OCI-LY1 (cell line): ENCODE data around the gene SLC26A11.
"Not testable (repeated sequence)": the region's sequence is repeated elsewhere in the genome, so short reads cannot be mapped to it uniquely, and the experiment has no call there.

Source experiments
- H2AFZ ChIP-seq: fragments of 200-600 bp; sonication (generic), shearing (Covaris generic); 2 replicates; pipeline ENCODE4 v1.6.0; 2014; ENCODE audit warnings: antibody characterized with exemption, mild to moderate bottlenecking, low read length
- H3F3A ChIP-seq: fragments of 200-600 bp; sonication (generic), shearing (Covaris generic); 2 replicates; pipeline ENCODE4 v1.6.0; 2014; ENCODE audit warnings: mild to moderate bottlenecking, antibody characterized with exemption, low read length, moderate library complexity; ENCODE audit not compliant: insufficient read depth
- H3K27ac ChIP-seq: fragments of 200-600 bp; sonication (generic); 2 replicates; pipeline ENCODE4 v1.5.1; 2014; ENCODE audit warnings: low read length, mixed run types, mild to moderate bottlenecking, low read depth; ENCODE audit not compliant: poor library complexity, severe bottlenecking
- H3K27me3 ChIP-seq: fragments of 200-600 bp; sonication (generic); 2 replicates; pipeline ENCODE4 v1.6.0; 2014; ENCODE audit warnings: antibody characterized with exemption, mild to moderate bottlenecking, low read length, moderate library complexity; ENCODE audit not compliant: insufficient read depth
- H3K36me3 ChIP-seq: fragments of 200-600 bp; sonication (generic); 2 replicates; pipeline ENCODE4 v1.6.1; 2014; ENCODE audit warnings: mild to moderate bottlenecking, antibody characterized with exemption, low read length, moderate library complexity, mixed read lengths; ENCODE audit not compliant: insufficient read depth
- H3K4me1 ChIP-seq: fragments of 200-600 bp; sonication (generic); 2 replicates; pipeline ENCODE4 v1.5.1; 2014; ENCODE audit warnings: mild to moderate bottlenecking, low read length, moderate library complexity; ENCODE audit not compliant: insufficient read depth, severe bottlenecking
- H3K4me2 ChIP-seq: fragments of 200-600 bp; sonication (generic), shearing (Covaris generic); 2 replicates; pipeline ENCODE4 v1.6.1; 2014; ENCODE audit warnings: low read length
- H3K4me3 ChIP-seq: fragments of 200-600 bp; sonication (generic); 2 replicates; pipeline ENCODE4 v1.5.1; 2014; ENCODE audit warnings: low read length, low read depth, mild to moderate bottlenecking, mixed read lengths; ENCODE audit not compliant: poor library complexity, severe bottlenecking
- H3K79me2 ChIP-seq: fragments of 200-600 bp; shearing (Covaris generic); 2 replicates; pipeline ENCODE4 v1.6.1; 2016; ENCODE audit warnings: mixed run types, low read length, mixed read lengths; ENCODE audit not compliant: insufficient read depth
- H3K9ac ChIP-seq: fragments of 200-600 bp; sonication (generic), shearing (Covaris generic); 2 replicates; pipeline ENCODE4 v1.6.1; 2014; ENCODE audit warnings: mild to moderate bottlenecking, low read length, mixed read lengths
- H3K9me2 ChIP-seq: fragments of 200-600 bp; sonication (generic), shearing (Covaris generic); 2 replicates; pipeline ENCODE4 v1.6.1; 2014; ENCODE audit warnings: low read depth, mild to moderate bottlenecking, low read length, mixed read lengths
- H3K9me3 ChIP-seq: fragments of 200-600 bp; shearing (Covaris generic); 2 replicates; pipeline ENCODE4 v1.6.1; 2014; ENCODE audit warnings: low read length, mixed read lengths
- H4K20me1 ChIP-seq: fragments of 200-600 bp; sonication (generic), shearing (Covaris generic); 2 replicates; pipeline ENCODE4 v1.6.0; 2016; ENCODE audit warnings: mild to moderate bottlenecking, low read length; ENCODE audit not compliant: insufficient read depth
- EZH2 ChIP-seq: fragments of 200-600 bp; sonication (generic), shearing (Covaris generic); IDR thresholded peaks from 2 replicates; pipeline ENCODE4 v1.8.0; 2017; ENCODE audit warnings: borderline replicate concordance, mixed run types, mild to moderate bottlenecking, antibody characterized with exemption, low read length, moderate library complexity, mixed read lengths
- TF ChIP-seq, protein P1 (sequence below): fragments of 200-600 bp; sonication (generic), shearing (Covaris generic); IDR thresholded peaks from 2 replicates; pipeline ENCODE4 v1.5.1; 2017; ENCODE audit warnings: mild to moderate bottlenecking, antibody characterized with exemption, low read length, moderate library complexity, mixed read lengths

Gene SLC26A11

DNA sequence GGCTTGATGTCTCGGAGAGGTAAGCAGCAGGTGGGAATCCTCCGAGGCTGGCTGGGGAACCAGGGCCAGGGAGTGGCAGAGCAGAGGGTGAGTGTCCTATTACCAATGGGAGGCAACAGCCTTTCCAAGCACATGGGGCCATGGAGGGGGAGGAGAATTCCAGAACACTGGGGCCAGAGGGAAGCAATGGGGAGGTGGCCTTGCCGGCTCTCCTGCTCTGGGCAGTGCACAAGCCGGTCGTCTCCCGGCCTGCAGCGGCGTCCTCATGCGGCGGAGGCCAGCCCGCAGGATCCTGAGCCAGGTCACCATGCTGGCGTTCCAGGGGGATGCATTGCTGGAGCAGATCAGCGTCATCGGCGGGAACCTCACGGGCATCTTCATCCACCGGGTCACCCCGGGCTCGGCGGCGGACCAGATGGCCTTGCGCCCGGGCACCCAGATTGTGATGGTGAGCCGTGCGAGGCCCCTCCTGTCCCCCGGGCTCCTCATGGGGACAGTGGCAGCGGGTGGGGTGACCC is 22.0 kb upstream of the SLC26A11 start:
- Histone ChIP-seq H3K9me2 (no peaks in the 10 kb centered on the region), H3K4me1 (no peaks in the 10 kb centered on the region), H3K9ac (no peak overlapping the region), H3K9me3 (no peaks in the 10 kb centered on the region), H4K20me1 (no peaks in the 10 kb centered on the region), H3K27me3 (peaks cover 24% of the 10 kb centered on the region; the same call in 1 of the 2 replicates), H3K4me3 (no peak overlapping the region), H3F3A (no peaks in the 10 kb centered on the region), H3K79me2 (no peaks in the 10 kb centered on the region), H3K4me2 (no peak overlapping the region), H2AFZ (no peak overlapping the region), H3K36me3 (no peaks in the 10 kb centered on the region), H3K27ac (no peak overlapping the region)
- no peak for TF ChIP-seq EZH2
- TF ChIP-seq, protein P1, sequence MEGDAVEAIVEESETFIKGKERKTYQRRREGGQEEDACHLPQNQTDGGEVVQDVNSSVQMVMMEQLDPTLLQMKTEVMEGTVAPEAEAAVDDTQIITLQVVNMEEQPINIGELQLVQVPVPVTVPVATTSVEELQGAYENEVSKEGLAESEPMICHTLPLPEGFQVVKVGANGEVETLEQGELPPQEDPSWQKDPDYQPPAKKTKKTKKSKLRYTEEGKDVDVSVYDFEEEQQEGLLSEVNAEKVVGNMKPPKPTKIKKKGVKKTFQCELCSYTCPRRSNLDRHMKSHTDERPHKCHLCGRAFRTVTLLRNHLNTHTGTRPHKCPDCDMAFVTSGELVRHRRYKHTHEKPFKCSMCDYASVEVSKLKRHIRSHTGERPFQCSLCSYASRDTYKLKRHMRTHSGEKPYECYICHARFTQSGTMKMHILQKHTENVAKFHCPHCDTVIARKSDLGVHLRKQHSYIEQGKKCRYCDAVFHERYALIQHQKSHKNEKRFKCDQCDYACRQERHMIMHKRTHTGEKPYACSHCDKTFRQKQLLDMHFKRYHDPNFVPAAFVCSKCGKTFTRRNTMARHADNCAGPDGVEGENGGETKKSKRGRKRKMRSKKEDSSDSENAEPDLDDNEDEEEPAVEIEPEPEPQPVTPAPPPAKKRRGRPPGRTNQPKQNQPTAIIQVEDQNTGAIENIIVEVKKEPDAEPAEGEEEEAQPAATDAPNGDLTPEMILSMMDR = no peak

DNA sequence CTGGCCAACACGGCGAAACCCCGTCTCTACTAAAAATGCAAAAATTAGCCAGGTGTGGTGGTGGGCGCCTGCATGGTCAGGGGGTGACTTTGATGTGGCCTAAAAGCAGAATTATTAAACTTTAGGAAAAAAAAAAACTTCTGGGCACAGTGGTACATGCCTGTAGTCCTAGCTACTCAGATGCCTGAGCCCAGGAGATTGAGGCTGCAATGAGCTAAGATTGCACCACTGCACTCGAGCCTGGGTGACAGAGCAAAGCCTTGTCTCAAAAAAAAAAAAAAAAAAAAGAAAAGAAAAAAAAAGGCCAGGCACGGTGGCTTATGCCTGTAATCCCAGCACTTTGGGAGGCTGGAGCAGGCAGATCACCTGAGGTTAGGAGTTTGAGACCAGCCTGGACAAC is 20.9 kb upstream of the SLC26A11 start:
- H3K36me3 ChIP-seq = not testable (repeated sequence)

GRCh38 chr17:80201446-80201845 is 18.8 kb upstream of the SLC26A11 start:
- no peaks in the 10 kb centered on the region for H3F3A ChIP-seq
- no peak overlapping the region for H3K27ac ChIP-seq
- H3K79me2 ChIP-seq = no peaks in the 10 kb centered on the region
- H3K4me3 ChIP-seq = no peak overlapping the region
- no peaks in the 10 kb centered on the region for H3K9me3 ChIP-seq
- H4K20me1 ChIP-seq = no peaks in the 10 kb centered on the region
- no peaks in the 10 kb centered on the region for H3K36me3 ChIP-seq
- H3K4me1 ChIP-seq = no peaks in the 10 kb centered on the region
- H3K9me2 ChIP-seq = no peaks in the 10 kb centered on the region
- no peak for TF ChIP-seq EZH2
- peaks cover 6% of the 10 kb centered on the region; the same call in 1 of the 2 replicates for H3K27me3 ChIP-seq
- H2AFZ ChIP-seq = no peak overlapping the region
- H3K9ac ChIP-seq = no peak overlapping the region
- H3K4me2 ChIP-seq = no peak overlapping the region

More for the DNA sequence above, 20.9 kb upstream of the SLC26A11 start:
- not testable (repeated sequence) for H3K27ac ChIP-seq, H3K9ac ChIP-seq, H3F3A ChIP-seq, H3K79me2 ChIP-seq, H2AFZ ChIP-seq, H3K9me3 ChIP-seq, H3K4me3 ChIP-seq, H3K9me2 ChIP-seq, H3K4me1 ChIP-seq, H3K4me2 ChIP-seq, H4K20me1 ChIP-seq
- H3K27me3 ChIP-seq = peaks cover 19% of the 10 kb centered on the region; the same call in 1 of the 2 replicates

DNA sequence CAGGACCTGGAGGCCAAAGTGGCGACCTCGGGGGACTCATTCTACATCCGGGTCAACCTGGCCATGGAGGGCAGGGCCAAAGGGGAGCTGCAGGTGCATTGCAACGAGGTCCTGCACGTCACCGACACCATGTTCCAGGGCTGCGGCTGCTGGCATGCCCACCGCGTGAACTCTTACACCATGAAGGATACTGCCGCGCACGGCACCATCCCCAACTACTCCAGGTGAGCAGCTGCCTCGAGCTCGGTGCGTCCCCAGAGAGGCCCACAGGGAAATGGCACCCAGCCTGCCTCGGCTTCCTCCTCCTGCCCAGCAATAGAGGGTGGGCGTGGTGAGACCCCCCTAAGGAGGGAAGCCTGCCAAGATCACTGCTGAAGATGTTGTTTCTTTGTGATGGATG is 18.0 kb upstream of the SLC26A11 start:
- no peaks in the 10 kb centered on the region for H3F3A ChIP-seq
- no peak overlapping the region for H3K9ac ChIP-seq
- no peaks in the 10 kb centered on the region for H3K79me2 ChIP-seq
- no peaks in the 10 kb centered on the region for H3K9me3 ChIP-seq
- H3K9me2 ChIP-seq = no peaks in the 10 kb centered on the region
- no peak overlapping the region for H3K27ac ChIP-seq
- no peaks in the 10 kb centered on the region for H4K20me1 ChIP-seq
- no peaks in the 10 kb centered on the region for H3K4me1 ChIP-seq
- H3K27me3 ChIP-seq = peaks cover 6% of the 10 kb centered on the region; the same call in 1 of the 2 replicates
- no peak overlapping the region for H3K4me2 ChIP-seq
- no peak overlapping the region for H3K4me3 ChIP-seq
- no peak for TF ChIP-seq EZH2
- TF ChIP-seq, protein P1 = no peak
- H3K36me3 ChIP-seq = no peaks in the 10 kb centered on the region
- H2AFZ ChIP-seq = no peak overlapping the region
